Spleen (tissue), 11 donors: Measurements from ENCODE around the gene PDZD2. TPM values are rescaled to one million over a fixed set of nuclear protein-coding genes. Genes with fewer than 3 reads are reported as not detected.

Experiments
- DNase-seq: peaks from one replicate; pipeline ENCODE4 v3.0.0-alpha.2; 2020
- H3K27ac ChIP-seq, 8 donors: fragments of 200-600 bp; sonication (generic) in 7 of 8; 1 replicate in 4 of 8; 2 replicates in 4 of 8; pipeline versions ENCODE4 v1.5.0 to v1.8.0; 2016 to 2021; ENCODE audit warnings: inconsistent platforms in 4 of 8, mild to moderate bottlenecking in 4 of 8, moderate library complexity in 1 of 8
- H3K27me3 ChIP-seq, 7 donors: fragments of 200-600 bp; sonication (generic) in 6 of 7; replicated peaks in 1 of 7; 1 replicate in 4 of 7; 2 replicates in 3 of 7; pipeline versions ENCODE4 v1.5.0 to v1.8.0; 2016 to 2021; ENCODE audit warnings: inconsistent platforms in 3 of 7, mild to moderate bottlenecking in 1 of 7
- H3K36me3 ChIP-seq, 6 donors: fragments of 200-600 bp; sonication (generic) in 5 of 6; 1 replicate in 4 of 6; 2 replicates in 2 of 6; pipeline versions ENCODE4 v1.5.0 to v1.8.0; 2016 to 2021; ENCODE audit warnings: inconsistent platforms in 2 of 6
- H3K4me1 ChIP-seq, 6 donors: fragments of 200-600 bp; sonication (generic) in 5 of 6; 1 replicate in 3 of 6; 2 replicates in 3 of 6; pipeline versions ENCODE4 v1.5.0 to v1.8.0; 2016 to 2021; ENCODE audit warnings: inconsistent platforms in 3 of 6
- H3K4me3 ChIP-seq, 8 donors: fragments of 200-600 bp; sonication (generic) in 7 of 8; 1 replicate in 4 of 8; 2 replicates in 4 of 8; pipeline versions ENCODE4 v1.5.0 to v1.8.0; 2016 to 2021; ENCODE audit warnings: inconsistent platforms in 4 of 8, mild to moderate bottlenecking in 4 of 8, moderate library complexity in 2 of 8
- H3K9me3 ChIP-seq, 8 donors: fragments of 200-600 bp; sonication (generic) in 7 of 8; 1 replicate in 4 of 8; 2 replicates in 4 of 8; pipeline versions ENCODE4 v1.5.0 to v1.8.0; 2016 to 2021; ENCODE audit warnings: inconsistent platforms in 4 of 8
- CTCF ChIP-seq, 11 experiments: fragments of 200-600 bp in 7 of 11; fragments of 450-650 bp in 4 of 11; sonication (generic) in 4 of 11; IDR thresholded peaks in 8 of 11; conservative IDR thresholded peaks in 3 of 11; 1 replicate in 7 of 11; 2 replicates in 4 of 11; pipeline versions ENCODE4 v1.4.0 to v1.8.0; 2016 to 2021; ENCODE audit warnings: antibody characterized with exemption in 11 of 11, inconsistent platforms in 4 of 11, mild to moderate bottlenecking in 1 of 11
- POLR2A ChIP-seq, 3 donors: fragments of 450-650 bp; IDR thresholded peaks; one replicate each; pipeline ENCODE4 v1.5.1; 2017; ENCODE audit warnings: antibody characterized with exemption in 3 of 3, mild to moderate bottlenecking in 1 of 3
- POLR2AphosphoS5 ChIP-seq, 3 donors: sonication (generic); formaldehyde crosslinking; IDR thresholded peaks; one replicate each; pipeline ENCODE4 v1.5.1; 2017; ENCODE audit warnings: antibody characterized with exemption in 3 of 3
- WGBS, 5 donors: extraction: QIAGEN DNeasy Blood & Tissue Kit in 3 of 5; methylation state at CpG; one replicate each; pipeline versions ENCODE4 v1.1.5 to v1.1.7; 2013 to 2018; 5-methylcytosine and 5-hydroxymethylcytosine counted together
- intact Hi-C: fragments of 100-400 bp; cut with DNase I; formaldehyde crosslinking; loops from one replicate; pipeline ENCODE4 v1.15.0; 2023; ENCODE audit warnings: low total_unique reads
- polyA plus RNA-seq, 3 donors: library from polyadenylated mRNA; stranded (reverse); fragments of 200-250 nt; gene quantifications; one replicate each; pipeline ENCODE4 v1.2.1, GENCODE V29; 2013
- total RNA-seq, 7 donors: library from RNA; depleted of rRNA in 3 of 7; stranded (reverse); fragments of >200 nt in 3 of 7; fragmentation: NEBNext Ultra II Directional in 4 of 7; extraction: Animal tissue kit (Norgen Biotek cat#: 25700) in 4 of 7; gene quantifications; one replicate each; pipeline versions ENCODE4 v1.1.0 to v1.2.1, GENCODE V29; 2016 to 2021
- donor health status: healthy with polysubstance abuse.
- donor health status: DM: no; HTN: no; CAD: no; lungs with moderate emphysema.
- donor health status: DM: no; HTN: no; CAD: no.
- donor health status: Bipolar disorder and iron deficiency.
- donor health status: healthy.
- donor health status: DM: no; HTN: no; CAD: no.
- donor health status: DM: yes; HTN: yes; CAD: no.

PDZD2 gene
- total and polyA plus RNA-seq, 10 donors: 0.09 to 4.7 (median 2.4) TPM

- DNase-seq: no peak
- peaks cover 0 to 12% (median 2%) of the 10 kb centered on the region in 8 donors for H3K9me3 ChIP-seq
- H3K27me3 ChIP-seq: peaks cover 0 to 16% (median 0%) of the 10 kb centered on the region in 7 donors
- no peak for TF ChIP-seq CTCF (IDR thresholded peaks at IDR 0.05 in 8 of 11, conservative IDR thresholded peaks at IDR 0.05 in 3 of 11)
- H3K4me1 ChIP-seq: no peaks in the 10 kb centered on the region
- no peaks in the 10 kb centered on the region for H3K36me3 ChIP-seq
- intact Hi-C loops: no loop called here
- no peak overlapping the region for H3K27ac ChIP-seq
- WGBS, 5 donors: 66 to 84% (median 73%) methylated on average over 4 of the region's 4 CpGs
- H3K4me3 ChIP-seq: no peak overlapping the region
These were observed 17.9 kb downstream of the PDZD2 start for GRCh38 chr5:31656806-31657205.

DNA sequence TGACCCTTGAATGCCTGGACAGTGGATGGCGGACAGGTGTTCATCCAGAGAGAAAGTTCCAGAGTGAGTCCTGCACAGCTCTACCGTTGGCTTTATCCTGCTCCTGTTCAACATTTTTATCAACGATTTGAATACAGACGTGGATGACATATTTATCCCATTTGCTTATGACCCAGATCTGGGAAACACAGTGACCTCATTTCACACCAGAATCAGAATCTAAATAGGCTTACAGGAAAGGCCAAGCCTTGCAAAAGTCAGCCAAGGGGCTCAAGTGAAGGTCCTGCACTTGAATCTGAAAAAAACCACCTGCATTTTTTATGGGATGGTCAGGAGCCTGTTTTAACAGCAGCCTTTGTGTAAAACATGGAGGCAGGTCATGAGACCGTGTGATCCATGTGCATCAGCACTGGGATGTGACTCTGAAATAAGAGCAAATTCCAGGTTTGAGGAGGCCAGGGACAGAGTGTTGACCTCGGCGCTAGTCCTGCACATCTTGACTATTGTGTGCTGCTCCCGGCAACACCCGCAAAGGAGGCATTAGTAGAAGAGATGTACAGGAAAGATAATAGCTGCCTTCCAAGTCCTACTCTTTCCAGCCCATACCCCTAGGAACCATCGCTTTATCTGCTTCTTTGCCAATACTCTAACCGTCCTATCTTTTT, 18.5 kb downstream of the PDZD2 start:
- DNase-seq: no peak
- H3K36me3 ChIP-seq: no peaks in the 10 kb centered on the region
- 79 to 90% (median 87%) methylated on average over 11 of the region's 11 CpGs for WGBS, 5 donors
- peaks cover 0 to 12% (median 2%) of the 10 kb centered on the region in 8 donors for H3K9me3 ChIP-seq
- peaks cover 0 to 16% (median 0%) of the 10 kb centered on the region in 7 donors for H3K27me3 ChIP-seq
- TF ChIP-seq CTCF (IDR thresholded peaks at IDR 0.05 in 8 of 11, conservative IDR thresholded peaks at IDR 0.05 in 3 of 11) (no peak), POLR2A (IDR thresholded peaks at IDR 0.05) (no peak), POLR2AphosphoS5 (IDR thresholded peaks at IDR 0.05) (no peak)
- H3K27ac ChIP-seq: no peak overlapping the region
- no peaks in the 10 kb centered on the region for H3K4me1 ChIP-seq
- no peak overlapping the region for H3K4me3 ChIP-seq
- intact Hi-C loops: no loop called here

- 85 to 95% (median 92%) methylated on average over 4 of the region's 4 CpGs for WGBS, 5 donors
- no peaks in the 10 kb centered on the region for H3K4me1 ChIP-seq
- no peak overlapping the region for H3K27ac ChIP-seq
- intact Hi-C loops: no loop called here
- H3K9me3 ChIP-seq: peaks cover 0 to 12% (median 2%) of the 10 kb centered on the region in 8 donors
- TF ChIP-seq CTCF (IDR thresholded peaks at IDR 0.05 in 8 of 11, conservative IDR thresholded peaks at IDR 0.05 in 3 of 11) (no peak), POLR2AphosphoS5 (IDR thresholded peaks at IDR 0.05) (no peak), POLR2A (IDR thresholded peaks at IDR 0.05) (no peak)
- H3K27me3 ChIP-seq: peaks cover 0 to 12% (median 0%) of the 10 kb centered on the region in 7 donors
- H3K4me3 ChIP-seq: no peak overlapping the region
- no peak for DNase-seq
- H3K36me3 ChIP-seq: no peaks in the 10 kb centered on the region
These were observed 22.3 kb downstream of the PDZD2 start for GRCh38 chr5:31661257-31661656.

GRCh38 chr5:31663519-31663918, 24.6 kb downstream of the PDZD2 start:
- H3K4me1 ChIP-seq: no peaks in the 10 kb centered on the region
- no peak for TF ChIP-seq CTCF (IDR thresholded peaks at IDR 0.05 in 8 of 11, conservative IDR thresholded peaks at IDR 0.05 in 3 of 11)
- TF ChIP-seq POLR2AphosphoS5 (IDR thresholded peaks at IDR 0.05): no peak
- no peak for TF ChIP-seq POLR2A (IDR thresholded peaks at IDR 0.05)
- DNase-seq: no peak
- no peak overlapping the region for H3K27ac ChIP-seq
- 73 to 90% (median 85%) methylated on average over 7 of the region's 7 CpGs for WGBS, 5 donors
- peaks cover 0 to 12% (median 2%) of the 10 kb centered on the region in 8 donors for H3K9me3 ChIP-seq
- H3K27me3 ChIP-seq: peaks cover 0 to 11% (median 0%) of the 10 kb centered on the region in 7 donors
- intact Hi-C loops: no loop called here
- no peaks in the 10 kb centered on the region for H3K36me3 ChIP-seq
- no peak overlapping the region for H3K4me3 ChIP-seq
